A673 (cell line): ENCODE results near the gene GALNTL6. TPM values are rescaled to one million over a fixed set of nuclear protein-coding genes. Genes with fewer than 3 reads are reported as not detected.
"Not testable (repeated sequence)": the region's sequence is repeated elsewhere in the genome, so short reads cannot be mapped to it uniquely, and the experiment has no call there.

Experiments used
- BruUV-seq: library from RNA; stranded (reverse); fragments of 400-500 nt; replicated peaks from 2 replicates; lab custom pipeline; 2021; lab: Mats Ljungman, UMichigan
- CTCF ChIA-PET: fragments of 300-600 bp; sonication (Branson Sonifier 250); formaldehyde crosslinking; loops from one replicate; lab custom pipeline; 2022; ENCODE audit warnings: antibody characterized with exemption; lab: Charles Lee
- POLR2A ChIA-PET: fragments of 300-600 bp; sonication (Branson Sonifier 250); formaldehyde crosslinking; loops from one replicate; lab custom pipeline; 2022; ENCODE audit warnings: antibody characterized with exemption; ENCODE audit not compliant: low non-redundant PET; lab: Charles Lee
- DNase-seq: peaks from one replicate; pipeline ENCODE4 v3.0.0-alpha.2; 2015; ENCODE audit warnings: low spot score
- H3K27ac ChIP-seq: fragments of 200-600 bp; sonication (generic); 2 replicates; pipeline ENCODE4 v1.5.1; 2016; ENCODE audit warnings: mixed run types, low read depth, mild to moderate bottlenecking, mixed read lengths, antibody characterized with exemption, low read length; ENCODE audit not compliant: poor library complexity, severe bottlenecking
- H3K27me3 ChIP-seq: fragments of 200-600 bp; sonication (generic); replicated peaks from 2 replicates; pipeline ENCODE4 v1.6.1; 2017; ENCODE audit warnings: mixed run types, low read depth, mild to moderate bottlenecking, mixed read lengths, antibody characterized with exemption, low read length; ENCODE audit not compliant: insufficient read depth, poor library complexity
- H3K36me3 ChIP-seq: fragments of 200-600 bp; sonication (generic); 2 replicates; pipeline ENCODE4 v1.6.1; 2016; ENCODE audit warnings: mixed run types, mild to moderate bottlenecking, mixed read lengths, antibody characterized with exemption, low read length; ENCODE audit not compliant: insufficient read depth, poor library complexity, severe bottlenecking
- H3K4me1 ChIP-seq: fragments of 200-600 bp; sonication (generic); 2 replicates; pipeline ENCODE4 v1.6.1; 2017; ENCODE audit warnings: mixed run types, mild to moderate bottlenecking, mixed read lengths, antibody characterized with exemption, low read length; ENCODE audit not compliant: insufficient read depth, poor library complexity, severe bottlenecking
- H3K4me3 ChIP-seq: fragments of 200-600 bp; sonication (generic); 2 replicates; pipeline ENCODE4 v1.5.1; 2016; ENCODE audit warnings: low read depth, mixed run types, mild to moderate bottlenecking, mixed read lengths, low read length; ENCODE audit not compliant: poor library complexity, severe bottlenecking
- H3K9me3 ChIP-seq: fragments of 200-600 bp; sonication (generic); 2 replicates; pipeline ENCODE4 v1.6.1; 2016; ENCODE audit warnings: mixed run types, low read depth, mild to moderate bottlenecking, mixed read lengths, antibody characterized with exemption, low read length; ENCODE audit not compliant: poor library complexity, severe bottlenecking
- EZH2 ChIP-seq: fragments of 200-600 bp; sonication (generic); IDR thresholded peaks from 2 replicates; pipeline ENCODE4 v1.6.1; 2017; ENCODE audit warnings: borderline replicate concordance, low read depth, mild to moderate bottlenecking, mixed read lengths, antibody characterized with exemption, low read length; ENCODE audit not compliant: poor library complexity, severe bottlenecking
- intact Hi-C: fragments of 100-400 bp; cut with micrococcal nuclease; formaldehyde crosslinking; loops from one replicate; pipeline ENCODE4 v1.10.0; 2022; ENCODE audit not compliant: unreplicated experiment
- total RNA-seq: library from RNA; stranded (reverse); gene quantifications from 2 replicates; pipeline ENCODE4 v1.2.3, GENCODE V29; 2021
- TF ChIP-seq, protein P1 (sequence below): fragments of 300-800, 200-600 bp; sonication (generic); conservative IDR thresholded peaks from 2 replicates; pipeline ENCODE4 v1.5.1; 2017; ENCODE audit warnings: low read depth, mild to moderate bottlenecking, antibody characterized with exemption, low read length, moderate library complexity, mixed read lengths

Gene GALNTL6
- total RNA-seq, 1 experiment from 2014 or later = 0.30 TPM

DNA sequence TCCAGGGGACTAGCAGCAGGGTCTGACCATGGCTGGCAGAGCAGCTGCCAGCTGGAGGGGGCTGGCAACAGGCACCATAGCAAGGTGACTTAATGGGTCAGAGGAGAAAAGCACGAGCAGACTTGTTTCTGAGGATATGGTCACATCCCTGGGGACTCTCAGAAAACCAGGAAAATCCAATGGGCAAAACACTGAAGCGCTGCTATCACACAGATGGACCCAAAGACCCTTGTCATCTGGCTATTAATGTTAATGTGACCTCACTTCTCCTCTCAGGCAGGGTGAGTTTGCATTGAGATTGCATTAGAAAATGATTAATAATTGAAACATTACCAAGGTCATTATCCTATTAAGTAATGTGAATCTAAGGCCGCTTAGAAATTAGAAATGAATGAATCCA is 1061.7 kb downstream of the GALNTL6 start:
- no peak overlapping the region for H3K4me3 ChIP-seq
- no peaks in the 10 kb centered on the region for H3K27me3 ChIP-seq
- H3K27ac ChIP-seq = no peak overlapping the region
- CTCF ChIA-PET = no interaction called here
- no peaks in the 10 kb centered on the region for H3K4me1 ChIP-seq
- TF ChIP-seq, protein P1, sequence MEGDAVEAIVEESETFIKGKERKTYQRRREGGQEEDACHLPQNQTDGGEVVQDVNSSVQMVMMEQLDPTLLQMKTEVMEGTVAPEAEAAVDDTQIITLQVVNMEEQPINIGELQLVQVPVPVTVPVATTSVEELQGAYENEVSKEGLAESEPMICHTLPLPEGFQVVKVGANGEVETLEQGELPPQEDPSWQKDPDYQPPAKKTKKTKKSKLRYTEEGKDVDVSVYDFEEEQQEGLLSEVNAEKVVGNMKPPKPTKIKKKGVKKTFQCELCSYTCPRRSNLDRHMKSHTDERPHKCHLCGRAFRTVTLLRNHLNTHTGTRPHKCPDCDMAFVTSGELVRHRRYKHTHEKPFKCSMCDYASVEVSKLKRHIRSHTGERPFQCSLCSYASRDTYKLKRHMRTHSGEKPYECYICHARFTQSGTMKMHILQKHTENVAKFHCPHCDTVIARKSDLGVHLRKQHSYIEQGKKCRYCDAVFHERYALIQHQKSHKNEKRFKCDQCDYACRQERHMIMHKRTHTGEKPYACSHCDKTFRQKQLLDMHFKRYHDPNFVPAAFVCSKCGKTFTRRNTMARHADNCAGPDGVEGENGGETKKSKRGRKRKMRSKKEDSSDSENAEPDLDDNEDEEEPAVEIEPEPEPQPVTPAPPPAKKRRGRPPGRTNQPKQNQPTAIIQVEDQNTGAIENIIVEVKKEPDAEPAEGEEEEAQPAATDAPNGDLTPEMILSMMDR = no peak
- no peak for TF ChIP-seq EZH2
- H3K36me3 ChIP-seq = no peaks in the 10 kb centered on the region
- POLR2A ChIA-PET = no interaction called here
- intact Hi-C loops = loop anchor here (5.0 kb wide), 1 partner anchor 137 kb away; no protein-coding TSS in a partner anchor
- BruUV-seq = no TSS peak
- DNase-seq = no peak
- H3K9me3 ChIP-seq = no peaks in the 10 kb centered on the region

DNA sequence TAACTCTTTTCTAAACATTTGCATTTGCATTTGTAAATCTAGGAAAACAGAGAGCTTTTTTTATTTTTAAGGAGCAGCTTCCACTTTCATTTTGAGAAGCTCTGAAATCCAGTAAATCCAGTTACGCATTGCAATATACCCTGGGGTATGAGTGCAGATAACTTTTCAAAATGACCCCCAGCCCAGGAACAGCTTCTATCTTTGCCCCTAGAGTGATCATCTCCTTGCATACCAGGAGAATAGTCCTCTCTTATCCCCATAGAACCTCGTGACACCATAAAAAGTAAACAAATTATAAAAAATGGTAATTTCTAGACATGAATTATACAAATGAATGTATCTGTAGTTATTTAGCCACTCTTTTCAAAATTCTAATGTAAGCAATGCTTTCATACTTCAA is 1063.2 kb downstream of the GALNTL6 start:
- no peaks in the 10 kb centered on the region for H3K36me3 ChIP-seq
- H3K27ac ChIP-seq = no peak overlapping the region
- intact Hi-C loops = no loop called here
- H3K4me1 ChIP-seq = no peaks in the 10 kb centered on the region
- H3K9me3 ChIP-seq = no peaks in the 10 kb centered on the region
- no peaks in the 10 kb centered on the region for H3K27me3 ChIP-seq
- no TSS peak for BruUV-seq
- TF ChIP-seq EZH2 = no peak
- TF ChIP-seq, protein P1 = no peak
- no peak for DNase-seq
- ChIA-PET CTCF (no interaction called here), POLR2A (interaction anchor here (0.7 kb wide), 1 partner anchor 44 kb away, joined by 3 read pairs; no protein-coding TSS in a partner anchor)
- no peak overlapping the region for H3K4me3 ChIP-seq

DNA sequence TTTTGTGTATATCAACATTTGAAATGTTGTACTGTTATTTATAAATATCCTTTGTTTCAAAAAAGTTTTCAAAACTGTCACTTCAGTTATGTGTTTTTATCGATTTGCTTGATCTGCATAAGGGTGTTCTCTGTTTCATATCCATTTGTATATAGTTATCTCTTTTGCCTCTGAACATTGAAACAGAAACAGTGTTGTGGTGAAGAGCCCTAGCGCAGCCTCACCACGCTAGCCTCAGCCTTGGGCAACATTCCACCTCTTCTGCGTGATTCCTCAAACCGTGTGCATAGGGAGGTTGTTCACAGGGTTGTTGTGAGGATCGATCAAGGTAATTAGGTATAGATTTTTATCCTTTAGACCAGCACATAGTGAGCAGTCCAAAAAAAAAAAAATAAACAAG is 1068.4 kb downstream of the GALNTL6 start:
- H3K4me1 ChIP-seq = no peaks in the 10 kb centered on the region
- no TSS peak for BruUV-seq
- no peak for DNase-seq
- H3K27me3 ChIP-seq = no peaks in the 10 kb centered on the region
- CTCF ChIA-PET = no interaction called here
- H3K27ac ChIP-seq = no peak overlapping the region
- H3K4me3 ChIP-seq = no peak overlapping the region
- intact Hi-C loops = no loop called here
- H3K36me3 ChIP-seq = no peaks in the 10 kb centered on the region
- TF ChIP-seq EZH2 = no peak
- TF ChIP-seq, protein P1 = no peak
- H3K9me3 ChIP-seq = no peaks in the 10 kb centered on the region
- POLR2A ChIA-PET = no interaction called here

DNA sequence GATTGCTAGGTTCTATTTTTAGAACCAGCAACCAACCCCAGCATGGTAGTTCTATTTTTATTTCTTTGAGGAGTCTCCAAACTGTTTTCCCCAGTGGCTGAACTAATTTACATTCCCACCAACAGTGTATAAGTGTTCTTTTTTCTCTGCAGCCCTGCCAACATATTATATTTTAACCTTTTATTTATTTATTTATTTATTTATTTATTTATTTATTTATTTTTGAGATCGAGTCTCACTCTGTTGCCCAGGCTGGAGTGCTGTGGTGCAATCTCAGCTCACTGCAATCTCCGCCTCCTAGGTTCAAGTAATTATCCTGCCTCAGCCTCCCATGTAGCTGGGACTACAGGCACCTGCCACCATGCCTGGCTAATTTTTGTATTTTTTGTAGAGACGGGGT is 1074.2 kb downstream of the GALNTL6 start:
- POLR2A ChIA-PET, H3K9me3 ChIP-seq, H3K27ac ChIP-seq, H3K27me3 ChIP-seq, intact Hi-C loops, BruUV-seq, CTCF ChIA-PET, H3K4me3 ChIP-seq, DNase-seq, H3K36me3 ChIP-seq, H3K4me1 ChIP-seq: not testable (repeated sequence)
